ENCODE results near the gene PPP5C.
"Not testable (repeated sequence)": the region's sequence is repeated elsewhere in the genome, so short reads cannot be mapped to it uniquely, and the experiment has no call there.

PPP5C gene

DNA sequence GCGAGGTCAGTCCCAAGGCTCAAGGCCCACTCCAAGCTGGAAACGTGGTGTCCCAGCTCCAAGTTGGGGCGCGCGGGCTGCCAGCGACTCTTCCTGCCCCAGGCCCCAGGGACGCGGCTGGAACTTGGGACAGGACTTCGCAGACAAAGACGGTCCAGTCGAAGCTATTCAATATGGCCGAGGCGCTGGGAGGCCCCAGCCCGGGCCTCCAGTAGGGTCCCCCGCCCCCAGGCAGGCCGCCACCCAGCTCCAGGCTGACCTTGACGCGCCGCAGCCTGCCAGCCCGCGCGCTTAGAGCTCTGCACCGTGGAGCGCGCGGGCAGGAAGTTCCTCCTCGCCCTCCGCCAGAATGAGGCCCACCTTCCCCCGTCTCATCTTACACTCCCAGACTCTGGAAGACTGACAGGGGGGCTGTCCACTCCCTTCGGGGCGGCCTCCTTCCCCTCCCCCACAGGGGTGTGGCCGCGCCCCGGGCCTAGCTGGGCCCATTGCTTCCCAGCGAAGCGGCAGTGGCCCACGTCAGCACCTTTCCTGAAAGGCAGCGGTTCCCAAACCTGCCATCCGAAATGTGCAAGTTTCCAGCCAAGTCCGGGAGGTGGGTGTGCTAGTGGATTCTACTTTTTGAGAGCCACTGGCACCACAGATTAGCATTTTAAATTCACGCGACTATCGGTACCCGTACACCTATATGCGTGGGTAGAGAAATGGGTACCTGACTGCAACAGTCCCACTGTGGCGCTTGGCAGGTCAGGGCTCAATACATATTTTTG lies 66.6 kb downstream of the PPP5C start, which contains the start of gene CCDC8:
Gene CCDC8, minus strand, starts transcription at position 303 of the 770 bp plus-strand sequence. CDS start 754 bp downstream, outside the sequence.
- peak within 1 kb of the TSS; percentile 69 for H3K4me3 ChIP-seq (replicated peaks; ENCODE audit: low read depth, low read length)
- TF ChIP-seq, protein P1, sequence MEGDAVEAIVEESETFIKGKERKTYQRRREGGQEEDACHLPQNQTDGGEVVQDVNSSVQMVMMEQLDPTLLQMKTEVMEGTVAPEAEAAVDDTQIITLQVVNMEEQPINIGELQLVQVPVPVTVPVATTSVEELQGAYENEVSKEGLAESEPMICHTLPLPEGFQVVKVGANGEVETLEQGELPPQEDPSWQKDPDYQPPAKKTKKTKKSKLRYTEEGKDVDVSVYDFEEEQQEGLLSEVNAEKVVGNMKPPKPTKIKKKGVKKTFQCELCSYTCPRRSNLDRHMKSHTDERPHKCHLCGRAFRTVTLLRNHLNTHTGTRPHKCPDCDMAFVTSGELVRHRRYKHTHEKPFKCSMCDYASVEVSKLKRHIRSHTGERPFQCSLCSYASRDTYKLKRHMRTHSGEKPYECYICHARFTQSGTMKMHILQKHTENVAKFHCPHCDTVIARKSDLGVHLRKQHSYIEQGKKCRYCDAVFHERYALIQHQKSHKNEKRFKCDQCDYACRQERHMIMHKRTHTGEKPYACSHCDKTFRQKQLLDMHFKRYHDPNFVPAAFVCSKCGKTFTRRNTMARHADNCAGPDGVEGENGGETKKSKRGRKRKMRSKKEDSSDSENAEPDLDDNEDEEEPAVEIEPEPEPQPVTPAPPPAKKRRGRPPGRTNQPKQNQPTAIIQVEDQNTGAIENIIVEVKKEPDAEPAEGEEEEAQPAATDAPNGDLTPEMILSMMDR (IDR thresholded peaks at IDR 0.05; ENCODE audit: low read length, missing control alignments), result no peak
- peak; percentile 96 for DNase-seq (ENCODE audit: low read depth)

DNA sequence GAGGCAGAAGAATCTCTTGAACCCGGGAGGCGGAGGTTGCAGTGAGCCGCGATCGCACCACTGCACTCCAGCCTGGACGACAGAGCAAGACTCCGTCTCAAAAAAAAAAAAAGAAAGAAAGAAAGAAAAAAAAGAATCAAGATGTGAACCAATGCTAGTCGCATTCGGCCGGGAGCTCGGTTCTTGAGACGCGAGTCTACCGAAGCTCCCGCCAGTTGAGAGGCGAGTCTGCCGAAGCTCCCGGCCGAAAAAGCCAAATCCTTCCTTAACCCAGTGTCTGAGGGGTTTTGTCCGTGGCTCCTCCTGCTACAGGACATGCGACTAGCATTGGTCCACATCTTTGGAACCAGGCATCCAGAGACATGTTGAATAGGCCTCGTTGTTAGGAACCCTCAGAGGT lies 68.0 kb downstream of the PPP5C start:
- H3K4me3 ChIP-seq (replicated peaks; ENCODE audit: low read depth, low read length), result not testable (repeated sequence)

DNA sequence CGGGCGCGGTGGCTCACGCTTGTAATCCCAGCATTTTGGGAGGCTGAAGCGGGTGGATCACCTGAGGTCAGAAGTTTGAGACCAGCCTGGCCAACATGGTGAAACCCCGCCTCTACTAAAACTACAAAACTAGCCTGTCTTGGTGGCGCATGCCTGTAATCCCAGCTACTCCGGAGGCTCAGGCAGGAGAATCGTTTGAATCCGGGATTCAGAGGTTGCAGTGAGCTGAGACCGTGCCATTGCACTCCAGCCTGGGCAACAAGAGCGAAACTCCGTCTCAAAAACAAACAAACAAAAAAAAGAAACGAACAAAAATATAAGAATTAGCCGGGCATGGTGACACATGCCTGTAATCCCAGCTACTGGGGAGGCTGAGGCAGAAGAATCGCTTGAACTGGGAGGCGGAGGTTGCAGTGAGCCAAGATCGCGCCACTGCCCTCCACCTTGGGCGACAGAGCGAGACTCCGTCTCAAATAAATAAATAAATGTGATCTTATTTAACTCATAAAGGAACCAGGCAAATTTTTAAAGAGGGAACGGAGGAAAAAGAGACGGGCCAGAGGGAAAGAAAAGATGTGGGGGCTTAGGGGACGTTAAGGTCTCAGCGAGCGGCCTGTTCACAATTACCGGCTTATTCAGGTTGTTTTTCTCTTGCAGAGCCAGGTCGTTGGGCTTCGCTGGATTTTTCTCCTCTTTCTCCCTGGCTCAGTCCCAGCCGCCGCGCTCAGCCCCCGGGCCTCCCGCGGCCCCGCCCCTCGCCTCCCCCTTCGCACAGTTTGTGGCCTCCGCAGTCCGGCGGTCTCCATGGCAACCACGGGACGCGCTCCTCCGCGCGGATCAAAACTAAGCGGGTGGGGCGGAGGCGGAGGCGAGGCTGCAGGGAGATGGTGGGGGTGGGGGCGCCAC lies 69.2 kb downstream of the PPP5C start:
- peak; percentile 91 for DNase-seq (ENCODE audit: low read depth)
- H3K4me3 ChIP-seq (replicated peaks; ENCODE audit: low read depth, low read length), result peak overlapping the region; percentile 51

More for the DNA sequence above, 68.0 kb downstream of the PPP5C start:
- DNase-seq (ENCODE audit: low read depth), result not testable (repeated sequence)

DNA sequence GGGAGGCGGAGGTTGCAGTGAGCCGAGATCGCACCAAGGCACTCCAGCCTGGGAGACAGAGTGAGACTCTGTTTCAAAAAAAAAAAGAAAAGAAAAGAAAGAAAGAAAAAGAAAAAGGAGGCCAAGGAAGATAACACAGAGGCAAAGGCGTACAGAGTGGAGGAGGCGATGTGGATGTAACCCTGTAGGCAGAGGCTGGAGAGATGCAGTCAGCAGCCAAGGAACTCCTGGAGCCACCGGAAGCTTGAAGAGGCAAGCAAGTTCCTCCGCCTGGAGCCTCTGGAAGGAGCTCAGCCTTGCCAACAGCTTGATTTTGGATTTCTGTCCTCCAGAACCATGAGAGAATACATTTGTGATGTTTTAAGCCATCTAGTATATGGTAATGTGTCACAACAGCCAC lies 73.2 kb downstream of the PPP5C start:
- TF ChIP-seq, protein P1 (IDR thresholded peaks at IDR 0.05; ENCODE audit: low read length, missing control alignments), result no peak
- no peak for DNase-seq (ENCODE audit: low read depth)
- no peak overlapping the region for H3K4me3 ChIP-seq (replicated peaks; ENCODE audit: low read depth, low read length)

DNA sequence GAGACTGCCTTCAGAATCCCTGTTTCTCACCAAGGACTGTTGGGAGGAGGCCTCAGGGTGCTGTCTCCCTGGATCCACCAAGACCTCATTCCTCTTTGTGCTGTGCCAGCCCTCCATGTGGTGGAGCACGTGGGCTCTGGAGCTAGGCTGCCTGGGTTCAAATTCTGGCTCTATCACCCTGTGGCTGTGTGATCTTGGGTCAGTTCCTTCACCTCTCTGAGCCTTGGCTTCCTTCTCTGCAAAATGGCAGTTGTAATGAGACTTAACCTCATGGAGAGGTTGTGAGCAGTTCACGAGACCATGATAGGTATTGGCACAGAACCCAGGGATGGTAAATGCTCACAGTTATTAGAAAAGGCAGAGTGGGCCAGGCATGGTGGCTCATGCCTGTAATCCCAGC lies 75.5 kb downstream of the PPP5C start:
- DNase-seq (ENCODE audit: low read depth), result no peak
- TF ChIP-seq, protein P1 (IDR thresholded peaks at IDR 0.05; ENCODE audit: low read length, missing control alignments), result no peak
- H3K4me3 ChIP-seq (replicated peaks; ENCODE audit: low read depth, low read length), result no peak overlapping the region

DNA sequence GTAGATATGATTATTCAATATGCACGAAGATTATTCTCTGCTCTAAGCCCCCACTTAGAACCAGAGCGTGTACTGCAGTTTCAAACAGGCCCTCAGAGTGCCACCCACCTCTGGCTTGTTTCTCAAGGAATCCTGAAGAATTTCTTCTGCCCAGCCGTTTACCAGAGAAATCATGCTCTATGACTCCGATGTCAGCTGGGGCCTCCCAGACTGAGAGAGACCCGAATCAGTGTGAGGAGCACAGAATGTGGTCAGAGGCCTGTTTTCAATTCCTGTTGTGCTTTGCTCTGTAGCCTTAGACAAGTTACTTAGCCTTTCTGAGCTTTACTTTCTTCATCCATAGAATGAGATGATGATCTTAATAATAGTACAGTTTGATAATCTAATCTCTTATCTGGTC lies 76.3 kb downstream of the PPP5C start:
- no peak for DNase-seq (ENCODE audit: low read depth)
- no peak overlapping the region for H3K4me3 ChIP-seq (replicated peaks; ENCODE audit: low read depth, low read length)
- TF ChIP-seq, protein P1 (IDR thresholded peaks at IDR 0.05; ENCODE audit: low read length, missing control alignments), result no peak

DNA sequence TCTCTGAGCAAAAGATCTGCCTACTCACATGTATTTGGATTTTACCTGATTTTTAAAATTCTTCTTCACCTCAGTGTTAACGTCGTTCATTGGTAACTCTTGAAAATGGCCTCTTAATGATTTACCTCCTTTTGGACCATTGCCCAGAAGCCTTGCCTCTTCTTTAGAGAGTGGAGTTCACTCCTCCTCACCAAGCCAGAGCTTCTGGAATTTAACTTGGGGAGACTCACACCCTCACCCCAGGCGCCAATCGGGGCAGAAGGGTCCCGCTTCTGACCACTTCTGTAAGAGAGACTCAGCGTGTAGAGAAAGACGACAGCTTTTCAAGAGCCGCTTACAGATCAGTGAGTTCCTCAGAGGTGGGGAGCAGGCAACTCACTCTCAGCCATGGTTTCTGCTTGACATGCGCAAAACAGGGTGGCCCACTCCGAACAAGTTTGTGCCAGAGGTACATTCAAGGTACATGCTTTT lies 79.2 kb downstream of the PPP5C start:
- no peak for DNase-seq (ENCODE audit: low read depth)
- H3K4me3 ChIP-seq (replicated peaks; ENCODE audit: low read depth, low read length), result peak overlapping the region; percentile 62
- TF ChIP-seq, protein P1 (IDR thresholded peaks at IDR 0.05; ENCODE audit: low read length, missing control alignments), result no peak

Measured in fibroblast of pulmonary artery (primary cell).